ENCODE measurements around the gene CHD8.

GRCh38 chr14:21350539-21350938 lies 105.4 kb downstream of the CHD8 start:
- TF ChIP-seq PATZ1 (CRISPR knock-in tag; IDR thresholded peaks at IDR 0.05; ENCODE audit: borderline replicate concordance) (no peak), CREB5 (CRISPR knock-in tag; IDR thresholded peaks at IDR 0.05; ENCODE audit: low read depth) (no peak), SNAI2 (CRISPR knock-in tag; IDR thresholded peaks at IDR 0.05) (no peak), ZC3H10 (CRISPR knock-in tag; IDR thresholded peaks at IDR 0.05) (no peak), TCF4 (CRISPR knock-in tag; IDR thresholded peaks at IDR 0.05; ENCODE audit: borderline replicate concordance) (no peak), ZFP3 (CRISPR knock-in tag; IDR thresholded peaks at IDR 0.05) (no peak), ZNF565 (CRISPR knock-in tag; conservative IDR thresholded peaks at IDR 0.05; ENCODE audit: low read depth) (no peak), BACH2 (CRISPR knock-in tag; IDR thresholded peaks at IDR 0.05; ENCODE audit: borderline replicate concordance) (no peak), PPARA (CRISPR knock-in tag; IDR thresholded peaks at IDR 0.05; ENCODE audit: borderline replicate concordance) (no peak)
